Neural cell (in vitro differentiated cells): ENCODE data around the gene ZGLP1. TPM values are rescaled to one million over a fixed set of nuclear protein-coding genes. Genes with fewer than 3 reads are reported as not detected.

Experiments
- H2AFZ ChIP-seq: fragments of 200-600, 300-800 bp; sonication (generic), shearing (Covaris generic); 2 replicates; pipeline ENCODE4 v1.6.0; 2014; ENCODE audit warnings: low read depth, mild to moderate bottlenecking, antibody characterized with exemption, low read length, moderate library complexity
- H3F3A ChIP-seq: fragments of 200-600 bp; shearing (Covaris generic); 2 replicates; pipeline ENCODE4 v1.6.1; 2016; ENCODE audit warnings: mild to moderate bottlenecking, moderate library complexity, mixed read lengths, antibody characterized with exemption, low read length; ENCODE audit not compliant: insufficient read depth, poor library complexity, severe bottlenecking
- H3K27ac ChIP-seq: fragments of 200-600, 300-800 bp; sonication (generic), shearing (Covaris generic); 2 replicates; pipeline ENCODE4 v1.5.1; 2014; ENCODE audit warnings: mild to moderate bottlenecking, low read length, moderate library complexity
- H3K27me3 ChIP-seq: fragments of 300-800, 200-600 bp; sonication (generic), shearing (Covaris generic); 2 replicates; pipeline ENCODE4 v1.6.0; 2014; ENCODE audit warnings: mild to moderate bottlenecking, low read depth, low read length, moderate library complexity; ENCODE audit not compliant: insufficient read depth
- H3K36me3 ChIP-seq: fragments of 300-800, 200-600 bp; sonication (generic), shearing (Covaris generic); 2 replicates; pipeline ENCODE4 v1.5.1; 2014; ENCODE audit warnings: mild to moderate bottlenecking, antibody characterized with exemption, low read length, moderate library complexity; ENCODE audit not compliant: insufficient read depth
- H3K4me2 ChIP-seq: fragments of 300-800, 200-600 bp; sonication (generic), shearing (Covaris generic); 2 replicates; pipeline ENCODE4 v1.6.0; 2014; ENCODE audit warnings: mild to moderate bottlenecking, low read length
- H3K4me3 ChIP-seq: fragments of 300-800, 200-600 bp; sonication (generic), shearing (Covaris generic); 2 replicates; pipeline ENCODE4 v1.5.1; 2014; ENCODE audit warnings: mild to moderate bottlenecking, low read length, moderate library complexity
- H3K79me2 ChIP-seq: fragments of 200-600 bp; shearing (Covaris generic); replicated peaks from 2 replicates; pipeline ENCODE4 v1.6.0; 2014; ENCODE audit warnings: mild to moderate bottlenecking, low read length, moderate library complexity; ENCODE audit not compliant: insufficient read depth
- H3K9ac ChIP-seq: fragments of 300-800, 200-600 bp; sonication (generic), shearing (Covaris generic); 2 replicates; pipeline ENCODE4 v1.6.1; 2016; ENCODE audit warnings: mild to moderate bottlenecking, low read length, mixed read lengths
- H3K9me2 ChIP-seq: fragments of 200-600 bp; shearing (Covaris generic); 2 replicates; pipeline ENCODE4 v1.6.1; 2016; ENCODE audit warnings: mild to moderate bottlenecking, low read length, mixed read lengths; ENCODE audit not compliant: insufficient read depth
- H3K9me3 ChIP-seq: fragments of 200-600, 300-800 bp; sonication (generic), shearing (Covaris generic); 2 replicates; pipeline ENCODE4 v1.6.1; 2016; ENCODE audit warnings: mild to moderate bottlenecking, mixed run types, low read length, moderate library complexity, mixed read lengths
- H4K20me1 ChIP-seq: fragments of 200-600 bp; shearing (Covaris generic); 2 replicates; pipeline ENCODE4 v1.6.1; 2016; ENCODE audit warnings: mild to moderate bottlenecking, mixed run types; ENCODE audit not compliant: insufficient read depth
- CTCF ChIP-seq: fragments of 450-650 bp; IDR thresholded peaks from 2 replicates; pipeline ENCODE4 v1.5.1; 2014; ENCODE audit warnings: antibody characterized with exemption, mild to moderate bottlenecking, moderate library complexity; ENCODE audit not compliant: poor library complexity, severe bottlenecking
- EZH2 ChIP-seq: fragments of 200-600, 300-800 bp; shearing (Covaris generic), sonication (generic); IDR thresholded peaks from 2 replicates; pipeline ENCODE4 v1.6.1; 2014; ENCODE audit warnings: antibody characterized with exemption, low read length, borderline replicate concordance, mild to moderate bottlenecking; ENCODE audit not compliant: insufficient read depth, poor library complexity, severe bottlenecking
- MXI1 ChIP-seq: fragments of 450-650 bp; conservative IDR thresholded peaks from 2 replicates; pipeline ENCODE4 v1.6.1; 2014; ENCODE audit warnings: antibody characterized with exemption, mild to moderate bottlenecking; ENCODE audit not compliant: poor library complexity, severe bottlenecking
- REST ChIP-seq: IDR thresholded peaks from 2 replicates; pipeline ENCODE4 v1.6.1; 2012; ENCODE audit warnings: borderline replicate concordance
- SMC3 ChIP-seq: fragments of 450-650 bp; conservative IDR thresholded peaks from 2 replicates; pipeline ENCODE4 v1.6.1; 2014; ENCODE audit warnings: antibody characterized with exemption, mild to moderate bottlenecking, moderate library complexity; ENCODE audit not compliant: poor library complexity
- polyA plus RNA-seq: library from polyadenylated mRNA; depleted of rRNA; stranded (reverse); fragments of >200 nt; gene quantifications from 2 replicates; pipeline ENCODE4 v1.2.3, GENCODE V29; 2014

Gene ZGLP1
- polyA plus RNA-seq, 1 donor from 2014 or later: 22.8 TPM

GRCh38 chr19:10270616-10271394, 38.8 kb downstream of the ZGLP1 start, which contains the start of gene ICAM1:
Gene ICAM1 (plus strand): TSS chr19:10271120. CDS start chr19:10271160, 40 bp downstream.
- peaks cover 43% of the 10 kb centered on the region for H3K27me3 ChIP-seq
- no peaks in the 10 kb centered on the region for H3K36me3 ChIP-seq
- no peak within 1 kb of the TSS for H2AFZ ChIP-seq
- no peak for TF ChIP-seq MXI1
- TF ChIP-seq EZH2: peak; percentile 36
- TF ChIP-seq CTCF: no peak
- no peak for TF ChIP-seq SMC3
- peak within 1 kb of the TSS; percentile 47 for H3K4me3 ChIP-seq
- no peak within 1 kb of the TSS for H3K27ac ChIP-seq
- H4K20me1 ChIP-seq: no peaks in the 10 kb centered on the region
- no peak within 1 kb of the TSS for H3K9ac ChIP-seq
- no peaks in the 10 kb centered on the region for H3K9me3 ChIP-seq
- no peaks in the 10 kb centered on the region for H3F3A ChIP-seq
- no peaks in the 10 kb centered on the region for H3K79me2 ChIP-seq
- H3K9me2 ChIP-seq: no peaks in the 10 kb centered on the region
- H3K4me2 ChIP-seq: no peak within 1 kb of the TSS

GRCh38 chr19:10270180-10270615, 39.4 kb downstream of the ZGLP1 start:
- no peaks in the 10 kb centered on the region for H3F3A ChIP-seq
- H3K4me2 ChIP-seq: no peak overlapping the region
- no peak overlapping the region for H3K9ac ChIP-seq
- H4K20me1 ChIP-seq: no peaks in the 10 kb centered on the region
- H3K36me3 ChIP-seq: no peaks in the 10 kb centered on the region
- peak overlapping the region; percentile 47 for H3K4me3 ChIP-seq
- no peak overlapping the region for H2AFZ ChIP-seq
- no peaks in the 10 kb centered on the region for H3K9me2 ChIP-seq
- H3K27ac ChIP-seq: no peak overlapping the region
- H3K9me3 ChIP-seq: no peaks in the 10 kb centered on the region
- TF ChIP-seq MXI1 (no peak), REST (no peak)
- no peaks in the 10 kb centered on the region for H3K79me2 ChIP-seq
- peaks cover 43% of the 10 kb centered on the region for H3K27me3 ChIP-seq
